Nephron progenitor cell (in vitro differentiated cells): ENCODE results near the gene AK8.

Experiments used
- DNase-seq: peaks from one replicate; pipeline ENCODE4 v3.0.0; 2021
- H3K27ac Mint-ChIP-seq: 2 replicates; pipeline ENCODE4 v1.8.0; 2021; ENCODE audit warnings: mild to moderate bottlenecking, moderate library complexity, mixed read lengths
- H3K27me3 Mint-ChIP-seq: 2 replicates; pipeline ENCODE4 v1.8.0; 2021; ENCODE audit warnings: mild to moderate bottlenecking, low read depth, mixed read lengths; ENCODE audit not compliant: poor library complexity
- H3K36me3 Mint-ChIP-seq: 2 replicates; pipeline ENCODE4 v1.8.0; 2021; ENCODE audit warnings: low read depth, mixed read lengths
- H3K4me1 Mint-ChIP-seq: 2 replicates; pipeline ENCODE4 v1.8.0; 2021; ENCODE audit warnings: mixed read lengths
- H3K4me3 Mint-ChIP-seq: 2 replicates; pipeline ENCODE4 v1.8.0; 2021; ENCODE audit warnings: mild to moderate bottlenecking, moderate library complexity, mixed read lengths
- H3K9me3 Mint-ChIP-seq: 2 replicates; pipeline ENCODE4 v1.8.0; 2021; ENCODE audit warnings: mild to moderate bottlenecking, moderate library complexity, mixed read lengths
- CTCF ChIP-seq: fragments of 200-600 bp; sonication (generic); IDR thresholded peaks from 2 replicates; pipeline ENCODE4 v1.5.0; 2021; ENCODE audit warnings: antibody characterized with exemption

The AK8 gene

GRCh38 chr9:132854832-132855231, 23.3 kb downstream of the AK8 start:
- Mint-ChIP-seq H3K27me3 (peaks cover 12% of the 10 kb centered on the region), H3K27ac (no peak overlapping the region), H3K4me1 (peaks cover 33% of the 10 kb centered on the region), H3K9me3 (peaks cover 4% of the 10 kb centered on the region), H3K4me3 (no peak overlapping the region), H3K36me3 (no peaks in the 10 kb centered on the region)
- no peak for DNase-seq
- no peak for TF ChIP-seq CTCF

- TF ChIP-seq CTCF: no peak
- H3K36me3 Mint-ChIP-seq: no peaks in the 10 kb centered on the region
- H3K4me3 Mint-ChIP-seq: no peak overlapping the region
- H3K27me3 Mint-ChIP-seq: peaks cover 8% of the 10 kb centered on the region
- H3K4me1 Mint-ChIP-seq: peaks cover 21% of the 10 kb centered on the region
- no peak for DNase-seq
- H3K27ac Mint-ChIP-seq: no peak overlapping the region
- H3K9me3 Mint-ChIP-seq: peaks cover 4% of the 10 kb centered on the region
These were observed 24.6 kb downstream of the AK8 start for GRCh38 chr9:132853482-132853881.

GRCh38 chr9:132849185-132849706, 28.8 kb downstream of the AK8 start:
- H3K4me1 Mint-ChIP-seq: peaks cover 9% of the 10 kb centered on the region
- no peak overlapping the region for H3K4me3 Mint-ChIP-seq
- DNase-seq: no peak
- no peaks in the 10 kb centered on the region for H3K36me3 Mint-ChIP-seq
- H3K9me3 Mint-ChIP-seq: peaks cover 4% of the 10 kb centered on the region
- no peak for TF ChIP-seq CTCF
- no peak overlapping the region for H3K27ac Mint-ChIP-seq
- H3K27me3 Mint-ChIP-seq: no peaks in the 10 kb centered on the region

GRCh38 chr9:132846918-132847515, 31.1 kb downstream of the AK8 start:
- Mint-ChIP-seq H3K4me3 (no peak overlapping the region), H3K4me1 (peaks cover 22% of the 10 kb centered on the region), H3K9me3 (peaks cover 4% of the 10 kb centered on the region), H3K27me3 (no peaks in the 10 kb centered on the region), H3K27ac (no peak overlapping the region), H3K36me3 (no peaks in the 10 kb centered on the region)
- no peak for TF ChIP-seq CTCF
- DNase-seq: no peak

- Mint-ChIP-seq H3K36me3 (no peaks in the 10 kb centered on the region), H3K27ac (no peak overlapping the region)
These were observed 31.8 kb downstream of the AK8 start for GRCh38 chr9:132846109-132846917.

More at GRCh38 chr9:132846109-132846917, 31.8 kb downstream of the AK8 start:
- no peak for TF ChIP-seq CTCF
- no peaks in the 10 kb centered on the region for H3K9me3 Mint-ChIP-seq
- H3K4me3 Mint-ChIP-seq: no peak overlapping the region
- H3K4me1 Mint-ChIP-seq: peaks cover 16% of the 10 kb centered on the region
- DNase-seq: no peak
- no peaks in the 10 kb centered on the region for H3K27me3 Mint-ChIP-seq
